Measurements from ENCODE around the gene MED12L.

MED12L gene

GRCh38 chr3:151445273-151446001 lies 360.0 kb downstream of the MED12L start:
- DNase-seq (ENCODE audit: low spot score), result peak; percentile 88
- FAIRE-seq, result peak; percentile 88

- FAIRE-seq, result no peak
- peak; percentile 39 for DNase-seq (ENCODE audit: low spot score)
Observed at GRCh38 chr3:151446002-151446340, 360.5 kb downstream of the MED12L start.

DNA sequence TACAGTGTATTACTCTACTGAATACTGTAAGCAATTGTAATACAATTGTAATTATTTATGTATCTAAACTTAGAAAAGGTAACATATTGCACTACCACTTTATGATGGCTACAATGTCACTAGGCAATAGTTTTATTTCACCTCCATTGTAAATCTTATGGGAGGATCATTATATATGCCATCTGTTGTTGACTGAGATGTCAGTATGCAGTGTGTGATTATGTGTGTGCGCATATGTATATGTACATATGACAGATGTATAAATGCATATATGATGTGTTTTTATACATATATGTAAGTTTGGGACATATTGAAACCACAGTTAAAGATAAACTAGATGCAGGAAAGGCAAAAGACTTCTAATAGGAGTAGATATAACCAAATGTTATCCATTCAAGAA lies 366.9 kb downstream of the MED12L start:
- DNase-seq (ENCODE audit: low spot score) (no peak), FAIRE-seq (no peak)

DNA sequence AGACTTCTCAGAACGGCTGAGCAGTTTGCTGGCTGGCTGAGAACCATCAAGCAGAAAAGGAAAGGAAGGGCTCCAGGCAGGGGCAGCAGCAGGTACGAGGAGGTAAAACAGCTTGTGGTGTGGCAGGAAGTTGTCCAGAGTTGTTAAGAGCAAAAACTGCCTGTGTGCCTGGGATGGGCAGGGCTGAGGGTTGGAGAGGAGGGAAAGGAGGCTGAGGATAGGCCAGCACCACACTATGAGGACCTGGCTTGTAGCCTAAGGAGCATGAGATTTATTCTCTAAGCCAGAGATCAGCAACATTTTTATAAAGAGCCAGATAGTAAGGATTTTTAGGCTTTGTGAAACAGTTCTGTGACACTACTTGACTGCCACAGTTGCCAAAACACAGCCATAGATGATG lies 367.4 kb downstream of the MED12L start:
- DNase-seq (ENCODE audit: low spot score) (no peak), FAIRE-seq (no peak)

DNA sequence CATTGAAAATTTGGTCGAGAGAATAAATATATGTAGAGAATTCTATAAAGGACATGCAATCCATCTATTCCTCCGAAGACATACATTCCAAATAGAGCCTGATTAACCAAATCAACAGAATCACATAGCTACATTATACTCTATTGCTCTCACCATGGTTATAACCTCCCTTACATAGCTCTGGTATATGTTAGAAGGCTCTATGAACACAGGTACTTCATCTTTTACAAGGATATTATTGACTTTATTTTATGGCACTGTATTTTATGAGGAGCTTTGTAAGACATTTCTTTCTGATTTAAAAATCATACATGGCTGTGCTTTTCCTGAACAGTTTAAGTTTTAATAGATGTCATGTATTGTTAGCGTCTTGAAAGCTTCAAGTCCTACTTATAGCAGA lies 370.6 kb downstream of the MED12L start:
- FAIRE-seq (no peak), DNase-seq (ENCODE audit: low spot score) (no peak)

DNA sequence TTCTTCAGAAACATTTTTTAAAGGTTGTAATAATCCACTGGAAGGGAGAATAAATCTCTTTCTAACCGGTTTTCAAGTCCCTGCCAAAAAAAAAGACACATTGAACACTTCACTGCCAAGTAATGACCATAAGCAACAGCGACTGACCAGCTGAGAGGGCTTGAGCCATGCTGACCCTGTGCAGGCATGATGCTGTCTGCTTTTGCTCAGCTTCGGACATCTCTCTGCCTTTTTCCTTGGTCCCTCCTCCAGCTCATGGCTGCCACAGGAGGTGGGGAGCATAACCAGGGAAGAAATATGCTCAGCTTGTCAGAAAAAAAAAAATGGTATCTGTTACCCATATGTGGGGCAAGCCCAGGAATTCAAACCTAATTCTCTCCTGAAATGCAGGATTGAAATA lies 373.9 kb downstream of the MED12L start:
- no peak for FAIRE-seq
- DNase-seq (ENCODE audit: low spot score), result no peak

DNA sequence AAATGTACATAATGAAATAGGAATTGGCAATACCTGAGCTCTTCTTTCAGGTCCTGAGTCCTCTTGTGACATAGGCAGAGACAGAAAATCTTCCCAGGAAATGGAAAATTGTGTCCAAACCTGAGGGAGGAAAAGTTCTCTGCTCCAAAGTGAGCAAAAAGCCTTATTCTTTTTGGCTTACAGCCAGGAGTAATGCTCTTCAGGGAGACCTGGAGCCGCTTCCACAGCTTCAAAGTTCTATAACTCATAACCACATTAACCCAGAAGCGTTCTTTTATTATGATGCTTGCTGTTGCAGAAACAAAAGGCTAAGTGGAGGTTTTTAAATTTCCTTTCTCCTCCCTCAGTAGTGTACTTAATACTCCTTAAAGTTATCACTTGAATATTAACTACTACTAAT lies 374.8 kb downstream of the MED12L start:
- FAIRE-seq (no peak), DNase-seq (ENCODE audit: low spot score) (no peak)

- DNase-seq (ENCODE audit: low spot score) (no peak), FAIRE-seq (no peak)
Observed at GRCh38 chr3:151460774-151461450, 375.4 kb downstream of the MED12L start, which contains the start of gene IGSF10. Gene IGSF10, minus strand, starts transcription at chr3:151461061. Its CDS starts 2,352 bp downstream, at chr3:151458709.

DNA sequence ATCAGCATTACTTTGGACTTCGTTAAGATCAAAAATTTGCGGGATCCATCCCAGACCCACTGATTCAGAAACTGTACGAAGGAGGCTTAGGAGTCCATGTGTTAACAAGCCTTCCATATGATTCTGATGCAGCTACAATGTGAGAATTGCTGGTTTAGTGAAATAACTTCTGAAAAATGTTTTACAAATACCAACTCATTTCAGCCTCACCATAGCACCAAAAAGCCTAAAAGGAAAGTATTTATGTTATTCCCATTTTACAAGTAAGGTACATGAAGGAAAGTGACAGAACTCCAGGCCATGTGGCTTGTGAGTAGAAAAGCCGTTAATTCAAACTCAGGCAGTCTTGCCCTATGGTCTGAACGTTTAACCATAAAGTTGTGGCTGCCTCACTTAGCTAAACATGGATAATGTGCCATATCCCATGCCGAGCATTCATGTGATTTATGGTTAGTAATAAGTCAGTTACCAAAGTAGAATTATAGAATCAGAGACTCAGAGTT lies 376.9 kb downstream of the MED12L start:
- DNase-seq (ENCODE audit: low spot score) (no peak), FAIRE-seq (no peak)

DNA sequence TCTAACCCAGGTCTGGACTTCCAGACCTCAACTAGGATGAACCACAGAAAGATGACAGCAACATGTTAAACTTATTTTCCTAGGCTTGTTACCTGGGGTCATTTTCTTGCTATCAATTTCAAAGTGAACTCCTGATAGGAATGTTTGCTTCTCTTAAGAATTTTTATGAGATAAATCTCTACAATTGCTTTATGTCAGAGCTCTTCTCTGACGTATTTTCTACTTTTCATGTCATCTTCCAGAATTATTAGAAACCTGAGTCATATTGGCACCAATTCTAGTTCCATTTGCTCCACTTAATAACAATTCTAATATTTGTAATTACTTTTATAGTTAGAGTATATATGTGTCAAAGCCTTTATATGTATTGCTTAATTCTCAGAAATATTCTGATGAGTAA lies 377.5 kb downstream of the MED12L start:
- DNase-seq (ENCODE audit: low spot score) (no peak), FAIRE-seq (no peak)

DNA sequence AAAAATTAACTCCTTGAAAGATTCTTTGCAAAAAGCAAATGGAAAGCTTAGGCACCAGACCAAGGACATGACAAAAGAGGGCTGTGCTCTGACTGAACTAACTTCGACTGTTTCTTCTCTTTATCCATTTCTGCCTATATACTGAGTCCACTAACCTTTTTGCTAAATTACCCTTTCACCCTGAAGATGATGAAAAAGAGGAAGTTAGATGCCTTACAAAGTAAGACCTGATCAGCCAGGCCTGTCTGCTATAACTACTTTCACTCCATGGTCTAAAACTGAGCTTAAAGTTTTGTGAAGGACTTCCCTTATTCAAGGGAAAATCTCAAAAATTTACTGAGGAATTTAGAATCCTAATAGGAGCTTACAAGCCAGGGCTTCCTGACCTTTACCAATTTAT lies 381.6 kb downstream of the MED12L start:
- no peak for FAIRE-seq
- no peak for DNase-seq (ENCODE audit: low spot score)

GRCh38 chr3:151468284-151468917 lies 382.9 kb downstream of the MED12L start:
- DNase-seq (ENCODE audit: low spot score), result peak; percentile 45
- FAIRE-seq, result peak; percentile 37

DNA sequence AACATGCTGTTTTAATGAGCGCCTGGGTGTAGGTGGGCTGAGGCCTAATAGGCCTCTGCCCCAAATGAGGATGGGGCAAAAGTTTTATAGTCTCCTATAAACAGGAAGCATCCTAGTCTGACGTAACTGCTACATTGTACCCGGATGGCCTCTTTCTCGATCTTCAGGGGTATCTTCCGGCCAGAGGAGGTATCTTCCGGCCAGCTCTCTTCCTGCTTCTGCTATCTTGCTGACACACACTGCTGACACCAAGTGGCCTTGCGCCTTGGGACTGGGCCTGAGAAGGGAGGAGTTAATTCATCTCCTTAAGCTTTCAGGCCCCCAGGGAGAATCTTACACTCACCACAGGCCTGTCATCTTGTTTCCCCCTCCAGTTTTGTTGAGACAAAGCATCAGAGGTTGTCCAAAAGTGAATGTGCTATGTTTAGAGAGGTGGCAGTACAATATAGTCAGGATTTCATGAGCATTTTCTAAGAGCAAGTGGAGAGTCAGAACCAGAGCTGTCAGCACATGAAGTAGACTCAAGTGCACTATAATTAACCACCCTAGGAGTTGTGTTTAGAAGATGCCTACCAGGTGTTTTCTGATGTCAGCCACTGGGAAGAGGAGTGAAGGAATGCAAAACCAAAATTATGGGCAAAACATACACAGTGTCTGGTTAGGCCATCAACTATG lies 391.0 kb downstream of the MED12L start:
- DNase-seq (ENCODE audit: low spot score), result no peak
- FAIRE-seq, result no peak

- FAIRE-seq (no peak), DNase-seq (ENCODE audit: low spot score) (no peak)
Observed at GRCh38 chr3:151477591-151478334, 392.3 kb downstream of the MED12L start.

DNA sequence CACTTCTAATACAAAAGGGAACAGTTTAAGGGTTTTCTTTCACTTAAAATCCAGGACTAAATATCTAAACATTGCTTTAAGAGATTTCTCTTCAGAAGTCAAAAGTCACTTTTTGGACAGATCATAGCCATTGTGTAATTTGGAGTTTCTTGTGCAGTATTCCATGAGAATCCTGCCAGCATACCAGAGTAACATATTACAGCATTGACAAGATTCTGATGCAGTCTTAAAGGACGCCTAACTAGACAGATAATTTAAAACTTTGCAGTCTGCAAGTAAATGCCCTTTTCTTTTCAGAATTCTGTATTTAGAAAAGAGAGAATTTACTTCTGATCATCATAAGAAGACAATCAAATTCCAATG lies 392.9 kb downstream of the MED12L start:
- FAIRE-seq (no peak), DNase-seq (ENCODE audit: low spot score) (no peak)

GRCh38 chr3:151479452-151479851 lies 394.0 kb downstream of the MED12L start:
- no peak for DNase-seq (ENCODE audit: low spot score)
- no peak for FAIRE-seq

DNA sequence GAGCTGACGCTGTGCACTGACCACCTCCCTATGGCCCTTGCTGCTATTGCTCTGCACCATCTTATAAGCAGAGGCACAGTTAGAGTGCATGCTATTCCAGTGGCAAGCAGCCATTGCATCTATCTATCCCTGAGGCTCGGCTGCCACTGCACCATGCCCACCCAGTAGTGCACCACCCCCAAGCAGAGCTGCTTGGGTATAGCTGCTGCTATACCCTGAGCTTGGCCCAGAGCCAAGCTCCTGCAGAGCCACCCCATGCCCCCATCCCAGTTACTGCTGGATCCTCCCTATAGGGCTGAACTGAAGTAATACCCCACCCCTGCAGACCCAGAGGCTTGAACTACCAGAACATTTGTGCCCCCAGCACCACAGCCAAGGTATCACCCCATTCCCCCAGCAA lies 395.0 kb downstream of the MED12L start:
- DNase-seq (ENCODE audit: low spot score) (no peak), FAIRE-seq (no peak)

DNA sequence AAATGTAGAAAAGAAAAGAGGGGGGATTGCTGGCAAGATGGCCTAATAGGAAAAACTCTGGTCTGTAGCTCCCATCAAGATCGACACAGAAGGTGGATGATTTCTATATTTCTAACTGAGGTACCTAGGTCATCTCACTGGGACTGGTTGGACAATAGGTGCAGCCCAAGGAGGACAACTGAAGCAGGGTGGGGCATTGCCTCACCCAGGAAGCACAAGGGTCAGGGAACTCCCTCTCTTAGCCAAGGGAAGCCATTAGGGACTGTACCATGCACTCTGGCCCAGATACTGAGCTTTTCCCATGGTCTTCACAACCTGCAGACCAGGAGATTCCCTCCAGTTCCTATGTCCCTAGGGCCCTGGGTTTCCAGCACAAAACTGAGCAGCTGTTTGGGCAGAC lies 398.0 kb downstream of the MED12L start:
- no peak for FAIRE-seq

GRCh38 chr3:151483961-151484520 lies 398.6 kb downstream of the MED12L start:
- FAIRE-seq (no peak), DNase-seq (ENCODE audit: low spot score) (no peak)

More for the DNA sequence above, 398.0 kb downstream of the MED12L start:
- no peak for DNase-seq (ENCODE audit: low spot score)
